ENCODE results near the gene CCDC92B. TPM values are rescaled to one million over a fixed set of nuclear protein-coding genes. Genes with fewer than 3 reads are reported as not detected.
"Not testable (repeated sequence)": the region's sequence is repeated elsewhere in the genome, so short reads cannot be mapped to it uniquely, and the experiment has no call there.

CCDC92B gene
- total RNA-seq, 1 experiment from 2014 or later, result 1.9 TPM

GRCh38 chr17:2789700-2790099 is 40.2 kb upstream of the CCDC92B start:
- no peak for DNase-seq
- ChIA-PET CTCF (no interaction called here), POLR2A (ENCODE audit: unreplicated experiment) (no interaction called here)
- H3K9me3 ChIP-seq (ENCODE audit: insufficient read depth, low read depth), result no peaks in the 10 kb centered on the region
- H3F3A ChIP-seq (ENCODE audit: insufficient read depth, low read depth), result no peaks in the 10 kb centered on the region
- no peaks in the 10 kb centered on the region for H4K20me1 ChIP-seq (ENCODE audit: insufficient read depth)
- no peak overlapping the region for H3K27ac ChIP-seq
- H3K4me1 ChIP-seq (replicated peaks; ENCODE audit: insufficient read depth), result no peaks in the 10 kb centered on the region
- no peaks in the 10 kb centered on the region for H3K79me2 ChIP-seq (ENCODE audit: low read depth)
- no peak overlapping the region for H3K4me2 ChIP-seq
- no peaks in the 10 kb centered on the region for H3K36me3 ChIP-seq (ENCODE audit: low read depth)
- intact Hi-C loops (cut with micrococcal nuclease; ENCODE audit: unreplicated experiment), result loop anchor here (5.0 kb wide), 2 partner anchors 38 to 138 kb away; no protein-coding TSS in a partner anchor
- BruUV-seq (replicated peaks), result no TSS peak
- no peak overlapping the region for H3K4me3 ChIP-seq
- no peak for TF ChIP-seq EZH2 (IDR thresholded peaks at IDR 0.05; ENCODE audit: low read depth)
- no peak for TF ChIP-seq CTCF (conservative IDR thresholded peaks at IDR 0.05)
- no peak overlapping the region for H2AFZ ChIP-seq
- H3K9me2 ChIP-seq (ENCODE audit: insufficient read depth), result no peaks in the 10 kb centered on the region
- peaks cover 20% of the 10 kb centered on the region for H3K27me3 ChIP-seq (ENCODE audit: insufficient read depth, low read depth)

GRCh38 chr17:2786176-2786881 is 36.9 kb upstream of the CCDC92B start:
- Histone ChIP-seq H3K4me2 (no peak overlapping the region), H3K9me3 (ENCODE audit: insufficient read depth, low read depth) (no peaks in the 10 kb centered on the region), H3K27ac (no peak overlapping the region), H3K27me3 (ENCODE audit: insufficient read depth, low read depth) (peaks cover 24% of the 10 kb centered on the region), H3K4me3 (no peak overlapping the region), H3K4me1 (replicated peaks; ENCODE audit: insufficient read depth) (no peaks in the 10 kb centered on the region), H3K9me2 (ENCODE audit: insufficient read depth) (no peaks in the 10 kb centered on the region), H4K20me1 (ENCODE audit: insufficient read depth) (no peaks in the 10 kb centered on the region), H3K36me3 (ENCODE audit: low read depth) (no peaks in the 10 kb centered on the region), H3K79me2 (ENCODE audit: low read depth) (no peaks in the 10 kb centered on the region), H3F3A (ENCODE audit: insufficient read depth, low read depth) (no peaks in the 10 kb centered on the region), H2AFZ (no peak overlapping the region)
- no TSS peak for BruUV-seq (replicated peaks)
- ChIA-PET CTCF (interaction anchor here (0.6 to 1.0 kb wide), 5 partner anchors 18 to 367 kb away, joined by 3 to 15 read pairs (median 4); no protein-coding TSS in a partner anchor), POLR2A (ENCODE audit: unreplicated experiment) (interaction anchor here (0.6 kb wide), 1 partner anchor 126 kb away, joined by 5 read pairs; no protein-coding TSS in a partner anchor)
- intact Hi-C loops (cut with micrococcal nuclease; ENCODE audit: unreplicated experiment), result loop anchor here (2.0 to 5.0 kb wide), 3 partner anchors 41 to 226 kb away; no protein-coding TSS in a partner anchor
- DNase-seq, result peak; percentile 68 to 97
- no peak for TF ChIP-seq EZH2 (IDR thresholded peaks at IDR 0.05; ENCODE audit: low read depth)
- peak; percentile 87 for TF ChIP-seq CTCF (conservative IDR thresholded peaks at IDR 0.05)

- H3K79me2 ChIP-seq (ENCODE audit: low read depth); H3K27ac ChIP-seq; H3K4me1 ChIP-seq (replicated peaks; ENCODE audit: insufficient read depth); H3K9me3 ChIP-seq (ENCODE audit: insufficient read depth, low read depth); H3F3A ChIP-seq (ENCODE audit: insufficient read depth, low read depth); H4K20me1 ChIP-seq (ENCODE audit: insufficient read depth); H2AFZ ChIP-seq; H3K4me2 ChIP-seq; H3K36me3 ChIP-seq (ENCODE audit: low read depth); H3K9me2 ChIP-seq (ENCODE audit: insufficient read depth); DNase-seq; H3K4me3 ChIP-seq; BruUV-seq (replicated peaks): not testable (repeated sequence)
- intact Hi-C loops (cut with micrococcal nuclease; ENCODE audit: unreplicated experiment), result loop anchor here (5.0 kb wide), 2 partner anchors 42 to 142 kb away; no protein-coding TSS in a partner anchor
- ChIA-PET CTCF (interaction anchor here (0.7 to 1.0 kb wide), 2 partner anchors 225 to 228 kb away, joined by 3 to 15 read pairs; no protein-coding TSS in a partner anchor), POLR2A (ENCODE audit: unreplicated experiment) (interaction anchor here (0.6 to 1.0 kb wide), 2 partner anchors 47 to 378 kb away, joined by 5 to 9 read pairs; no protein-coding TSS in a partner anchor)
- peaks cover 21% of the 10 kb centered on the region for H3K27me3 ChIP-seq (ENCODE audit: insufficient read depth, low read depth)
These were observed 35.9 kb upstream of the CCDC92B start for GRCh38 chr17:2785376-2785775.
